GM11168 (cell line): ENCODE results near the gene DHRS7B.
"Not testable (repeated sequence)": the region's sequence is repeated elsewhere in the genome, so short reads cannot be mapped to it uniquely, and the experiment has no call there.

ENCODE experiments used
- in situ Hi-C: fragments of 300-500 bp; cut with MboI; formaldehyde crosslinking; loops from one replicate; pipeline ENCODE4 v1.12.0; 2022; ENCODE audit warnings: low sequenced_read_pairs; ENCODE audit not compliant: unreplicated experiment

The DHRS7B gene

DNA sequence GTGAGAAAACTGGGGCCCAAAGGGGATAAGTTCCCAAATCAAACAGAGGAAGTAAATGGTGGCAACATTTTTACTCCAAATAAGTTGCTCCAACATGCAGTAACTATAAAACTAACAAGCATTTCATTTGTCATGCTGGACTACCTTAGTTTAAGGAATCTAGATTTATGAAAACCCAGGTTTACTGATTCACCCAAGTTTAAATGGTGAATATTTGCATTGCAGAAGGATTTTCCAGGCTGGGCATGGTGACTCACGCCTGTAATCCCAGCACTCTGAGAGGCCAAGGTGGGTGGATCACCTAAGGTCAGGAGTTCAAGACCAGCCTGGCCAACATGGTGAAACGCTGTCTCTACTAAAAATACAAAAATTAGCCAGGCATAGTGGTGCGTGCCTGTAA, 17.5 kb downstream of the DHRS7B start:
- in situ Hi-C loops = not testable (repeated sequence)

DNA sequence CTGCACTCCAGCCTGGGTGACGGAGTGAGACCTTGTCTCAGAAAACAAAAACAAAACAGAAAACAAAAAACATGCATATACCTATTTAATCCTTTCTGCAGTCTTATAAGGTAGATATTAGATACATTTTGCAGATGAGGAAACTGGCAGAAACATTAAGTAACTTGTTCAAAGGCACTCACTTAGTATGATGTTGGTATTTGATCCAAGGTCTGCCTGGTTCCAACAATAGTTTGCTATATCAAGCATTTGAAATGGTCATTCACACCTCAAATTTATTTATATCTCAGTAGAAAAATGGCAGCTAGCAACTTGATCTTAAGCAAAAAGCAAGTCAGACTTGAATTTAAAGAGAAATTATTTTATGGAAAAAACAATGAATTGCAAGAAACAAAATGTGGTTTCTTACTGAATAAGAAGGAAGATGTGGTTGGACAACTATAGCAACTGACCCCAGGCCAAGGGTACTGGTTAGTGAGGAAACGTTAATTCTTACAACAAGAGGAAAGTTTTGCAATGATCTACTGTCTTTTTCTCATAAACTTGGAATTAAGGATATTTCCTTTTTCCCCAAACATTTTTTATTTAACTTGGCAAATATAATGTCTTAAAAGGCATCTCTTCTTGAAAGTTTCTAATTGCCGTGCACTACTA, 19.7 kb downstream of the DHRS7B start:
- in situ Hi-C loops = no loop called here

DNA sequence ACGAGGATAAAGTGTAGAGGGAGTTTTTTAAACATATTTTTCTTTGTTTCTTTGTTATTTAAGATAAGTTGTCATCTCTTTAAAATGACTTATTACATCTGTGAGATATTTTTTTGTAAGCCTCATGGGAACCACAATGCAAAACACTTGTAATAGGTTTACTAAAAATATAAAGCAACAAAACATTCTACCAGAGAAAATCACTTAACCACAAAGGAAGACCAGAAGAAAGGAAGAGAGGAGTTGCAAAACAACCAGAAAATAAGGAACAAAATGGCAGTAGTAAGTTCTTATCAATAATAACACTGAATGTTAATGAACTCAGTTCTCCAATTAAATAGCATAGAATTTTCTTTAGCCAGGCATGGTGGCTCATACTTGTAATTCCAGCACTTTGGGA, 22.9 kb downstream of the DHRS7B start:
- in situ Hi-C loops = no loop called here

DNA sequence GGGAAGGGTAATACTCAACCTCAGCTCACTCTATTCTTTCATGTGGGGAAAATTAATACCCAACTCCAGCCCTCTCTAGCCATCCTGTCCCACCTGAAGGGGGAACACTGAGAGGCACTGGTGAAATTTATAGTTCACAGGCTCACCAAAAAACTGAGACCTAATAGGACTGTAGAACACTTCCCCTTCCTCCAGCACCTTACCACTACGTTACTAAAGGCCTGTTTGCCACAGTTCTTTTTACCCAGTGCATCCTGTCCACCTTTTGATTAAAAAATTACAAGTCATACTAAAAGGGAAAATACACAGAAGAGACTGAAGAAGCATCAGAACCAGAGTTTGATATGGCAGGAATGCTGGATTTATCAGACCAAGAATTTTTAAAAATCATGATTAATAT, 26.0 kb downstream of the DHRS7B start:
- in situ Hi-C loops = no loop called here

DNA sequence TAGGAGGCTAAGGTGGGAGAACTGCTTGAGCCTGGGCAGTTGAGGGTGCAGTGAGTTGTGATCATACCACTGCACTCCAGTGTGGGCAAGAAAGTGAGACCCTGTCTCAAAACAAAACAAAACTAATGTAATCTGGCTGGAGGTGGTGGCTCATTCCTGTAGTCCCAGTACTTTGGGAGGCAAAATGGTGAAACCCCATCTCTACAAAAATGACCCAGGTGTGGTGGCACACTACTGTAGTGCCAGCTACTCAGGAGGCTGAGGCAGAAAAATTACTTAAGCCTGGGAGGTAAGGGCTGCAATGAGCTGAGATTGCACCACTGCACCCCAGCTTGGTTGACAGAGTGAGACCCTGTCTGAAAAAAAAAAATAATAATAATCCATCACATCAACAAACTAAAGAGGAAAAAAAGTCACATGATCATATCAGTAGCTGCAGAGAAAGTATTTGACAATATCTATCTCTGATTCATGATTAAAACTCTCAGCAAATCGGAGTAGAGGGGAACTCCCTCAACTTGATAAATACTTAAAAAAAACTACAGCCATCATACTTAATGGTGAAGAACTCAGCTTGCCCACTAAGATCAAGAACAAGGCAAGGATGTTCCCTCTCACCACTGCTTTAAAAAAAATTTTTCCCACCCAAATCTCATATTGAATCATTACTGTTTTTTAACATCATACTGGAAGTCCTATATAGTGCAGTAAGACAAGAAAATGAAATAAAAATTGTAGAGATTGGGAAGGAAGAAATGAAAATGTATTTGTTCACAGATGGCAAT, 31.0 kb downstream of the DHRS7B start:
- in situ Hi-C loops = no loop called here

DNA sequence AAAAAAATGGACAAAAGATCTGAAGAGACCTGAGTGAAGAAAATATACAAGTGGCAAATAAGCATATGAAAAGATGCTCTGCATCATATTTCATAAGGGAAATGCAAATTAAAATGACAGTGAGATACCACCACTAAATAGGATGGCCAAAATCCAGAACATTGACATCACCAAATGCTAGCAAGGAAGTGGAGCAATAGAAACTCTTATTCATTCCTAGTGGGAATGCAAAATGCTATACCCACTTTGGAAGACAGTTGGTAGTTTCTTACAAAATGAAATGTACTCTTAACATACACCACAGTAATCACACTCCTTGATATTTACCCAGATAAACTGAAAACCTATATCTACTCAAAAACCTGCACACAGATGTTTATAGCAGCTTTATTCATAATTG, 33.6 kb downstream of the DHRS7B start:
- in situ Hi-C loops = no loop called here

DNA sequence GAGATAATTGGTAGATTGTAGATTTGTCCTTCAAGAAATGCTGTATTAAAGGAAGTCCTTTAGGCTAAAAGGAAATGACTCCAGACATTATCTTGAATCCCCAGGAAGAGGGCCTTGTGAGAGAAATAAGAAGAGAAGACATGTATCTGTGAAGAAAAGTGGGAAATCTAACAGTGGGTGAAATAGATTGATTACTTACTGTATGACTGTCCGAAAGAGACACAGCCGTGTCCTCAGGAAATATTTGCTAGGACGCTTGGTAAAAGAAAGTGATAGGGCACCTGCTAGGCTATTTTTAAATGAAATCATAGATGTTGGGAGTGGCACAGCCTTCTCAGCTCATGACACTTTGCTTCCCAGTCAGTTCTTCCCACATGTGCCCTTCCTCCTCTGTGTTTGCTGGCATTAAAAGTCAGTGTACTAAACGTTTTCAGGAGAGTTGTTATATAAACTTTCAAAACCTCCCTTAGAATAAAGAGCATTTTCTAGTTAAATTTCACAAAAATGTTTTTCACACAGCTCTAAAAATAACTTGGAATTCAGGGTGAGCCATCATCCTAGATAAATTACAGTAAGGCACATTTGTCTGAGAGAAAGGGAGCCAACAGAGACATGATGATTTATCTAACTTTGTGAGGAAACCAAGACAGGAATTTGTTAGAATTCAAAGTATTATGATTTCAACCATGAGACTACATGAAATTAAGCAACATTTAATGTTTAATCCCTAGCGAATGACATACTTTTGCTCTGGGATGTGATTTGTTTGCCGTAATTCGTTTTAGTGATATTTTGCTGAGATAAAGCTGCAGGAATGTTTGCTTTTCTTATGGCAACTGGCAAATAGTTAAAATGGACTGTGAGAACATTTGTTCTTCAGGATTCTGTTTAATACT, 35.0 kb downstream of the DHRS7B start:
- in situ Hi-C loops = no loop called here

DNA sequence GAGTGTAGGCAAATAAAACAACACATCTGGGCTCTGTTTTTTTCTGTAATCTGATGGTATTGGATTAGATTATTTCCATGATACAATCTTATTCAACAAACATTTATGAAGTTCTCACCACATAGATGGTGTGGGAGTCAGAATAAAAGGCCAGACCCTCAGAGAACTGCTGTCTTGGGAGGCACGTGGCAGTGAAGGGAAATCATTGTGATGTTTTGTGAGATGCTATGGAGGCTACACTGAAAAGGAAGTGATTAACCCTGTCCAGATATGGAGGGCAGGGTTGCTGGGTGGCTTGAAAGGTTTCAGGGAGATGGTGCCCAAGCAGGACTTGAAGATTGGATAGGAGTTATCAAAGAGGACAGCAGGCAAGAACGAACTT, 35.6 kb downstream of the DHRS7B start:
- in situ Hi-C loops = no loop called here

DNA sequence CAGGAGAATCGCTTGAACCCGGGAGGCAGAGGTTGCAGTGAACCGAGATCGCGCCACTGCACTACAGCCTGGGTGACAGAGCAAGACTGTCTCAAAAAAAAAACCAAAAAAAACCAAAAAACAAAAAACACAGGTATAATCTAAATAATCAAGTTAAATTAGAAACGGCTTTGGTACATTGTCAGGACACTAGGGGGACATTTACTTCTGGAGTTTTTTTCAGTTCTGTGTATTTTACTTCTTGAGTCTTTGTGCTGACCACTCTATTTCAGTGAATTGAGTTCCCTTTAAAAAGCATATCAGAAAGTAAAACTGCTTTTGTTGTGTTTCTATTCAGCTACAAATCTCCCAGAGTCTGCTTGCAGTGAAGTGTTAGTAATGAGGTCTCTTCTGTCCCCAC, 36.3 kb downstream of the DHRS7B start:
- in situ Hi-C loops = no loop called here

DNA sequence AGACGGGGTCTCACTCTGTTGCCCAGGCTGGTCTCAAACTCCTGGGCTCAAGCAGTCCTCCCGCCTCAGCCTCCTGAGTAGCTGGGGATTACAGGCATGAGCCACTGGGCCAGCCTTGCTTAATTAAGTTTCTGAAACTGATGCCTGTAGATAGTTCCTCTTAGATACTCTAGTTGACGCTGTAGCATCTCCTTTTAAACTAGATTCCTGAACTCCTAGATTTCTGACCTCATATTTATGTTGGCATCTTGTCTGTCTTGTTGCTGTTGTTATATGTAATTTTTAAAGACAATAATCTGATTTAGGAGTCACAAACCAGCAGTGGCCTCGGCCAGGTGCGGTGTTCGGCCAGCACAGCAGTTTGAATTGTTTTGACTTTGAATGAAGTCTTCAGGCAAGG, 37.5 kb downstream of the DHRS7B start:
- in situ Hi-C loops = no loop called here

DNA sequence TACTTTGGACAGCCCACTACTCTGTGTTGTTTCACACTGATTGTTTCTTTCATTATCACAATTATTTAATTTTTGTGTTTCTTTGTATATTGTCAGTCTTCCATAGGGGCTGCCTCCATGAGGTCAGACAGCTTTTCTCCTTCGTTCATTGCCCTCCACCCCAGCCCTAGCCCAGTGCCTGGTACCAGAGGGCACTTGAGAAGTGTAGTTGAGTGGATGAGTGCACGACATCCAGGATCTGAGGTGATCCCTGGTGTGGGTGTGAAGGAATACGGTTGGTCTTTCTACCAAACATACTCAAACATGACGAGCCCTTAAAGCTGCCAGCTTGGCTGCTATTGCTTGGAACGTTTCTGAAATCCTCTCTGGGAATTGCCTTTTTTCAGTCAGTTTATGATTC, 37.9 kb downstream of the DHRS7B start:
- in situ Hi-C loops = no loop called here

DNA sequence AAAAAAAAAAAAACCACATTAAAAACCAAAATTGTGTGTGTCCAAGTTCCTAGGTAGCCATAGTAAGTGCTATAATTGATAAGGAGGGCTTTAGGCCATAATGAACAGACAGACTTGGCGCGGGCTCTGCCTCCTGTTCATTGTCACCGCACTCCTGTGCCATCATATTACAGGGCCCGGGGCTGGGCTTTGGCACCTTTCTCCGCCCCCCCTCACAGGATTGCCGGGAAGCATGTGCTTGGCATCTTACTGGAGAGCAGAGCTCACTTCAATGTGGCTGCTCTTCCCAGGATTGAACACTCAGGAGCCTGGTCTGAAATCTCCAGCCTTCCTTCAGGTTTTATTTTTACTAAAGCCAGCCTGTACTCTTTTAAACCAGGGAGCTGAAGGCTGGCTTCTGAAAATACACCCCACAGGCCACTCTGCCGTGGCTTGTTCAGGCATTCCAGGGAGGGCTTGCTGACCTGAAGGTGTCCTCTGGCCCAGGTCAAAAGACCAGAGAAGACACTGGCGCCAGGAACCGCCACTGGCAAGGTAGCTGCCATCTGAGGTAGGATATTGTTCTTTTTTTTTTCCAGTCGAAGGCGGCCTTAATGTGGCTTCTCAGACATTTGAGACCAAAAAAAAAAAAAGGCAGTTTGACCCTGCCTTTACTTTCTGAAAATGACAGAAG, 39.3 kb downstream of the DHRS7B start:
- in situ Hi-C loops = no loop called here

DNA sequence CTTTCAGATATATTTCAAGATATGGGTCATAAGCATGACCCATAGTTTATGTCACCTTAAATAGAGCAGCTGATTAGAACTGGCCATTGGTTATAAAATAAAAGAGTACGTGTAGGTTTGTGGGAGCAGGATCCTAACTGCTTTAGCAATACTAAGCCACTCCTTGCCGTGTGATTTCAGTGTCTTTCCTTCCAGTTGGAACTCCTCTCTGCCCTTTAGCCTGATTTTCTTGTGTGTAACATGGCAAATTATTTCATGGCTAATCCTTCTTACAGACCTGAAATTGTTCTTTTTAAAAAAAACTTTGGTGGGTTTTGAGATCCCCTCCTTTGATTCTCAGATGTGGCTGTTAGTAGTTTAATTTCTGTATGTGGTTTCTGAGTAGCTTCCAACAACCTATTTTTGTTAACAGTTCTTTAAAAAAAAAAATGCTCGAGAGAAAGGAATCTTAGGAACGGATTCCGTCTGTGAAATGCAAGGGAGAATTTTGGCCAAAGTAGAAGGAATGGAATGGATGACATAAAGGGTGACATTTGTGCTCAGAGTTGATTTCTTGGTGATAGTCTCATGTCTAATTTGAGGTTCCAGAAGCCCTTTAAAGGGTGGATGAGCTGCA, 39.9 kb downstream of the DHRS7B start:
- in situ Hi-C loops = no loop called here

DNA sequence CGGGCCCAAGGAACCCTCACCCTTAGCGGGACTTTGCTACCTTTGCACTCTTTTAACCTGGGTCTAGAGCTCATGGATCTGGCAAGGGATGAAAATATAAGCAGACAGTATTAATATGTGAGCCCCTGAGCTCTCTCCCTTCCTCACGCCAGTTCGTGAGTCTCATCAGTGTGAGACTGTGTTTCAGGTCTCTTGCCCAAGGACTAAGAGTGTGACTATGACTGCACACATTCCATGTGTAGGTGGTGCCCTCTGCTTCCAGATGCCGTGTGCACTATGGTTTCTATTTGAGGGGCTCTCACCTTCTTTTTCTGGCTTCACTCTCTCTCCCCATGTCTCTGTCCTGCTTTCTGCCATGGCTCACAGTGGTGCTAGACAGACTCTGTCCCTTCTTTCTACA, 40.5 kb downstream of the DHRS7B start:
- in situ Hi-C loops = no loop called here

DNA sequence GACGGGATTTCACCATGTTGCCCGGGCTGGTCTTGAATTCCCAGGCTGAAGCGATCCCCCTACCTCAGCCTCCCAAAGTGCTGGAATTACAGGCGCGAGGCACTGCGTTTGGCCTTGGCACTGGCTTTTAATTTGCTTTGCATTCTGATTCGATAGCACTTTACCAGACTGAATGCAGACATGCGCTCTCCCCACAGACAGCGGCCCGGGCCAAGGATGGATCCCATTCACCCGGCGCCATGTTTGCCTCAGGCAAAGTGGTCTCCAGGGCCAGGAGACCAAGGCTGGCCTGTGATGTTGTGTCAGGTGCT, 41.7 kb downstream of the DHRS7B start:
- in situ Hi-C loops = no loop called here

DNA sequence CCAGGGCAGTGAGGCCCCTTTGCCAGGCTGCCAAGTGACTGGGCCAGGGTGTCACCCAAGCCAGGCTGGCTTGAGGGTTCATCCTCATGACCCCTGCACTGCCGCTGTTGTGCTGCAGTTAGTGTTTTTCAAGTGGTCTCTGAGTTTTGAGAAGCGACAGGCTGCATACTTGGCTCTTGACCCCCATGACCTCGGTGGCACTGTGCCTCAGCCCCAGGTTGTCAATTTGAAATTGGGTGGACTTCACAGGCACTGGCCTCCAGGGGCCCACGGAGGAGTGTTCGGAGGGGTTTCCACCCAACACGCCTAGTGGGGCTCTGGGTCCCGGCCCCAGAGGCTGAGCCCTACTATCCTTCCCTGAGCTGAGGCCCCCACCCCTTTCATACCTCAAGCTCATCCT, 42.7 kb downstream of the DHRS7B start:
- in situ Hi-C loops = no loop called here

DNA sequence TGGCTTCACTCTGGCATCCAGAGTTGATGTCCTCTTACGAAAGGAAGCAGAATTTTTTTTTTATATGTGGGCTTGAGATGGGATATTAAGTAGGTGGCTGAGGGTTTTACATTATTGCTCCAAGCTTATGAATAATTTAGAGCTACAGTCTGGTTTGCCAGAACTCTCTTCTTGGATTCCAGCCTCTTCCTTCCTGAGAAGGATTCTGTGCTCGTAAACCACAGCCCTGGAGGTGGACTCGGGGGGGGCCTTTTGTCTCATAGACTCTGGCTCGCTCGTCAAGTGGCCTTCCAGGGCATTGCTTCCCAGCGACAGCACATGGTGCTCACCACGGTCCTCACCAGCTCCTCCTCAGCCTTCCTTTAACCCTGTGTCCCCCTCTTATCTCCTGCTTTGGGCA, 44.0 kb downstream of the DHRS7B start:
- in situ Hi-C loops = no loop called here

DNA sequence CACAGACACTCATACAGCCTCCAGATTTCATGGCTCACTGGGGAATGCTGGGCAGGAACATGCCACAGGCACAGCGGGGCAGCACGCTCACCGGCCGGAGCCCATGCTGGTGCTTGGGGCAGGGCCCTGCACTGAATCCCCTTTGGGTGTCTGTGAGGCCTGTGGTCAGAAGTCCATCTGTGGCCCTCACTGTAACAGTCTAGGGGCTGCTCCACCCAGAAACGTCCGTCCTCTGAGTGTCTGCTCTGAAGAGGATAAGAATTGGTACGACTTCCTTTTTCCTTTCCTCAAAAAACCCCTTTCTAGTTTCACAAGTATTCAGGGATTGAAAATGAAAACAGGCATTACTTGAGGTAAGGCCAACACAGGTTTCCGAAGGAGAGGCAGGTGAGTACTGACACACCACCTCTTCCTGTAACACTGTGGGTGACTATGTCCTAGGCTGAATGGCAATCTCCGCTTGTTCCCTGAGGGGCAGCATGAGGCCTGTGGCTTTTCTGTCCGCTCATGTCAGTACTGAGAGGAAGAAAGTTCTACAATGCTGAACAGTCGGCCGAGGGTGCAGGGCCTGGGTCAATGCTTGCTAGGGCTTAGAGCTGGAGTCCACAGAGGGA, 44.7 kb downstream of the DHRS7B start:
- in situ Hi-C loops = no loop called here

DNA sequence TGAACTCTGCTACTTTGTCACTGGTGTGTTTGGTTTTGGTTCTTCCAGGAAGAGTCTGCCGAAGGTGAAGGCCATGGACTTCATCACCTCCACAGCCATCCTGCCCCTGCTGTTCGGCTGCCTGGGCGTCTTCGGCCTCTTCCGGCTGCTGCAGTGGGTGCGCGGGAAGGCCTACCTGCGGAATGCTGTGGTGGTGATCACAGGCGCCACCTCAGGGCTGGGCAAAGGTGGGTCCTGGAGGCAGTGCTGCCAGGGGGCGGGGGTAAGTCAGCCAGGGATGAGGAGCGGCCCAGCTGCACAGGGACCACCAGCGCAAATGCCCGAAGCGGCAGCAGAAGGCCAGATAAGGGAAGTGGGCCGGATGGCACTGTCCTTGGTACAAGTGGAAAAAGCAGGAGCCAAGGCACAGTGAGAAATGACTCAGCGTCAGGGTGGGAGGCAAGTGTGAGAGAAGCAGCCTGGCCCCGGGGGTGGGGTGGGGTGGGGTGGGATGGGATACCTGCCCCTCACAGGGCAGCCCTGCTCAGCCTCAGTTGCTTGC, 45.3 kb downstream of the DHRS7B start:
- in situ Hi-C loops = no loop called here

DNA sequence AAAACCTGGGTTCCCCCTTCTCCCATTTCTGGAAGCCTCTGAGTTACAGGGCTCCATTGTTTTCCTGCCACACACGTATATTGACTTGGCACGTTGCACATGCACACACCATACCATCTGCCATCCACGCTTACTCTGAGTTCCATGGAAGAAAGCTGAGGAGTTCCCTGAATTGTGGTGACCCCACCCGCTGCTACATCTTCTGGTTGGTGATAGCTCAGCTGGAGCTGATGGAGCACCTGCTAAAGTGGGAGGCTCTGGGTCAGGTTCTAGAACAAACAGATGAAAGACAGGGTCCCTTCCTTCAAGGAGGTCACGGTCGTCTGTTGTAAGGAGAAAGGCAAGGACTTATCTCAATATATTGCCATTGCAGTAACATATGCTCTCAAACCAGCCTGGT, 46.1 kb downstream of the DHRS7B start:
- in situ Hi-C loops = no loop called here
